ENCODE results near the gene GALT.
"Not testable (repeated sequence)": the region's sequence is repeated elsewhere in the genome, so short reads cannot be mapped to it uniquely, and the experiment has no call there.

The GALT gene

DNA sequence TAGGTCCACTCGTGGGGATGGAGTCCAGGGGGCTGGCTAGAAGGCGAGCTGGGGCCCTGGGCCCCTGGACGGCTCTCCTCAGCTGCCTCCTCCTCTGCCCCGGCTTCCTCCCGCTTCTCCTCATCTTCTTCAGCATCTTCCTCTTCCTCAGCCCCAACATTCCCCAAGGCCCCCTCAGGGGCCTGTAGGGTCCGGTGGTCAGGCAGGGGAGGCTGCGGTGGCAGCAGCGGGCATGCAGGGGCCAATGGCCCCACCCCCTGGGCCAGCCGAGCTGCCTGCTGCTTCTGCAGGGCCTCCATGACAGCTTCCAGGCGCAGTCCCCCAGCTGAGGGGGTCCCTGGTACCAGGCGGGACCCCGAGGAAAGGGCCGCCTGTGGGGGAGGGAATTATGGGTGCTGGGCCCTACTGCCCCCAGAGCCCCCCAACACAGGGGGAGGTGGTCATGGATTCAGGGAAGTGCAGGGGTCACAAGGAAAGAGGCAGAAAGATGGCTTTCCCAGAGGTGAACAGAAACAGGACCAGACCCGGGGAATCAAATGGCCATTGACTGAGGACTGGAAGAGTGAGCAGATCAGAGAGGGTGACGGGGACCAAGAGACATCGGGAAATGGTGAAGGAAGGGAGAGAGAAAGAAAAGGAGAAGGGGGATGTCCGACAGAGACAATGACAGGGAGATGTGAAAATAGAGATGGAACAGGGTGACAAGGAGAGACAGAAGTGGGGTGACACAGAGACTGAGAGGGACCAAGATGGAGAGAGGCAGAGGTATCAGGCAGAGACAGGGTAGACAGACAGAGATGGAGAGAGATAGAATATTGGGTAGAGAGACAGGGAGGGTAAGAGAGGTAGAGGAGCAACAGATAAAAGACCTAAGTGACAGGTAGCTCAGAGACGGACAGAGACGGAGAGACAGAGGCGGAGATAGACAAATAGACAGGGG, 18.5 kb upstream of the GALT start:
- no peak for DNase-seq (ENCODE audit: low spot score)

DNA sequence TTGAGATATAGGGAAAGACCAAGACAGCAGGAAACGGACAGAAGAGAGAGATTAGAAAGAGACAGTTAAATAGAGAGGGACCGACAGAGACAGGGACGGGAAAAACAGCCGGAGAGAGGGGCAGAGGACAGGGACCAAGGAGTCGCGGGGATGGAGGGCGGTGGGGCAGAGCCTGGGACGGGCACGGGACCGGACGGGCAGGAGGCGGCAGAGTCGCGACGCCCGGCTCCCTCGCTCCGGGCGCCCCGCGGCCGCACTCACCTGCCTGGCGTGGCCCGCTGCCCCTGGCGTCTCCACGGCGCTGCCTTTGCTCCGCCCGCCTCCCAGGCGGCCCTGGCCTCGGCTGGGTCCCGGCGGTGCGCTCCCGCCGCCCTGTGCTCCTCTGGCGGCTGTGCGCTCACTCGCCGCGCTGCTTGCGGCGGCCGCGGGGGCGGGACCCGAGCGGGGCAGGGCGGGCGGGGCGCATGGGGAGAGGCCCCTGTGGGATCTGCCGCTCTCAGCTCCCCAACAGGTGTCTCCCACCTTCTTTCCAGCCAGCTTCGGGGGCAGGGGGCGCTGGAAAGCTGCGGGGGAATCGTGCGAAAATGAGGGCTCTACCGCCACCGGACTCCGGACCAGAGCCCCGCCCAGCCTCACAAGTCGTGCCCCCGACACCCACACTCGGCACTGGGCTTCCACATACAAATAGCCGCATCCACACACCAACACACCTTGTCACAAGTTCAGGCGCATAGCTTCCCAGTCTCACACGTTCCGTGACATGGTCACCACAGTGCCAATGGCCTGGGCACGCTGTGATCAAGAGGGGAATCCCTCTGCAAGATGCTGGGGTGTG, 17.6 kb upstream of the GALT start, which contains the start of gene ARID3C:
Gene ARID3C (minus strand): TSS at position 411 of the 835 bp plus-strand sequence. CDS start 1,052 bp downstream, outside the sequence.
- DNase-seq (ENCODE audit: low spot score): peak; percentile 70

DNA sequence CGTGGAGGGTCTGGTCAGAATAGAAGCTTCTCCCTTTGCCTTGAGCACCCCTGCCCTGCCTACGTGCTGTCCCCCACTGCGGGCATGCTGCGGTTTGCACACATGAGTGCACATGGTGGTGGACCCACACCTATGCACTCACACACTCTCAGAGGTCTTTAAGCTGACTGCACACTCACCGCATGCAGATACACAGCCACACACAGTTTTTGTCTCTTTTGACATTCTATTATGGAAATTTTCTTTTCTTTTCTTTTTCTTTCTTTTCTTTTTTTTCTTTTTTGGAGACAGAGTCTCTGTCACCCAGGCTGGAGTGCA, 17.0 kb upstream of the GALT start:
- DNase-seq (ENCODE audit: low spot score): no peak

DNA sequence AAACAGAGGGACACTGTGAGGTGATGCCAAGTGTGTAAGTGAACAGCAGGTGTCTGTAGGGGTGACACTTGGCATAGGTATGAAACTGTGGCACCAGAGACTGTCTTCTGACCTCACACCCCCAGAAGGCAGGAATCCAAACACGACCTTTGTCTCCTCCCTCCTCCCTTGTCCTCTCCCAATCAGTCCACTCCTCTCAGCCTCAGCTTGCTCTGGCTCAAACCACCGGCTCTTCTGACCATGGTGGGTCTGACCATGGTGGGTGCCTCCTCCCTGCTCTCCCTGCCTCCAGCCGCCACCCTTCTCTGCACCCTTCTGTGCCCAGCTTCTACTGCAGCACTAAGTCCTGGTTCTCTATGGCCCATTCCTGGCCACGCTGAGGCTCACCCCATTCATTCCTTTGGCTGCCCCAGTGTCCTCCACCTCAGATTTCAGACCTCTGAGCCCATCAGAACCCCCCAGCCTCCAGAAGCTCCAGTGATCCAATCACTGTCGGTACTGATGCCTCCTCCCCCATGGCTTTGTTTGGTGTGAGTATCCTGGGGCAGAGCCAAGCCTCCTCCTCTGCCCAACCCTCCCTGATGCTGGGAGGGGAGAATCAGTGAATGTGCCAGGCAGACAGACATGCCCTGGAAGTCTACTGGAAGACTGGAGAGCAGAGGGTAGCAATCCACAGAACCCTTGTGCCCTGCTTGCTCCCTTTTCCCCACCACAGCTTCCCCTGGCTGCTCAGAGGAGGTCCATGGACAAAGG, 15.9 kb upstream of the GALT start:
- no peak for DNase-seq (ENCODE audit: low spot score)

DNA sequence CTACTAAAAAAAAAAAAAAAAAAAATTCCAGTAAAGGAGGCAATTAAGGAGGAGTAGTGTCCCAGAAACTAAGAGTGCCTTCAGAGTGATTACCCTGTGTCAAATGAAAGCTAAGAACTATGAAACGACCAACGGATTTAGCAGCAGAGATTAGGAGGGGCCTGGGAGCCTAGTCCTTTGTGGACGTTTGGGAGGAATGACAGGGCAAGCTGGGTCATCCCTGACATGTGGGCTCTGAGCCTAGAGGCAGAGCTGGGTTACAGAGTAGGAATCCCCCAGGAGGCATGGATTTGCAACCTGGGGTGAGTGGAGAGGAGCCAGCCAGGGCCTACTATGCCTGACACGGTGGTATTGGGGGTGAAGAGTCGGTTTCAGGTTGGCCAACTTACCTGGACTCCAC, 13.3 kb upstream of the GALT start:
- no peak for DNase-seq (ENCODE audit: low spot score)

DNA sequence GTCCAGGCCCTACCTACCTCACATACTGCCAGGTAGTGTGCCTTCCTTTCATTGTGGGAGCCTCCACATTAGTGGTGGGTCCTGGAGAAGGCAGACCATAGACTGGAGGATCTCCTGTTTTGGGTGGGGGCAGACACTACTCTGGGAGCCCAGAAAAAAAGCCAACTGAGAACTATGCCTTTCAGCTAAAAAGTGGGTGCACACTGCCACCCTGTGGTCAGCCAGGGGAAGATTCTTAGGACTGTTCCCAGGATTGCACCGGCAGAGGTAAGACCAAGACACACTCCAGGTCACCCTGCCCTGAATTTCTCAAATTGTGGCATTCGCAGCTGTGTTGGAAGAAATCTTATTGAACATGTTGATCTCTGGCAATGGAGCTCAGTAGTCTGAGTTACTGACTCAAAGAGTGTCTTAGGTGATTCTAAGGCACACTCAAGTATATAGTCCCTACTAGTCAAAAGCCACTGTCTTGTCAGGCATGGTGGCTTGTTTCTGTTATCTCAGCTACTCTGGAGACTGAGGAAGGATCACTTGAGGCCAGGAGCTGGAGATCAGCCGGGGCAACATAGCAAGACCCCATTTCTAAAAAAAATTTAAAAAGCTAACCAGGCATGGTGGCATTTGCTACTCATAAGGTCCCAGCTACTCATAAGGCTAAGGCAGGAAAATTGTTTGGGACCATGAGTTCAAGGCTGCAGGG, 12.5 kb upstream of the GALT start:
- peak; percentile 80 for DNase-seq (ENCODE audit: low spot score)

DNA sequence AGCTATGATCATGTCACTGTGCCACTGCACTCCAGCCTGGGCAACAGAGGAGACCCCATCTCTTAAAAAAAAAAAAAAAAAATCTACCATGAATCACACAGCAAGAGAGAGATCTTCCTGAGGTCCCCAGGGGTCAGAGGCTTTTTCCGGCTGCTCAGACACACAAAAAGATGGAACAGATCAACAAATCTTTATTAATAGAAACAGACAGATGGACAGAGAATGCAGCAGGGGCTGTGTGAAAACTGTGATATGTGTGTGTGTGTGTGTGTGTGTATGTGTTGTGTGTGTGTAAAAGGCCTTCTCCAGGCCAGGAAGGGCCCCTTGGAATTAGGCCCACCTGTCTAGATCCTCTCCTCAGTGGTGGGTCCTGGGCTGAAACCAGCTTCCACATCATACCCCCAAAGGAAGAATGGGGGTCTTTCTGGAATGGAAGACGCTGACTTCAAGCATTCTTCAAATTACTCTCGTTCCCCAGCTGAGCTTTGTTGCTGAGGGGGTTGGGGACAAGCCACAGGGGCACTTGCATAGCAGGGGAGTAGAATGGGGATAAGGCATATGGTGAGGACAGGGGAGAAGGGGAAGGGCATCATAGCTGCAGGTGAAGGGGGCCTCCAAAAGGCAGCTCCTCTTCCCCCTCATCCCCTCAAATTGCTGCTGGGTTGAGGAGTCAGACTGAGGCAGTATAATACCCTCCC, 11.8 kb upstream of the GALT start:
- DNase-seq (ENCODE audit: low spot score): no peak

DNA sequence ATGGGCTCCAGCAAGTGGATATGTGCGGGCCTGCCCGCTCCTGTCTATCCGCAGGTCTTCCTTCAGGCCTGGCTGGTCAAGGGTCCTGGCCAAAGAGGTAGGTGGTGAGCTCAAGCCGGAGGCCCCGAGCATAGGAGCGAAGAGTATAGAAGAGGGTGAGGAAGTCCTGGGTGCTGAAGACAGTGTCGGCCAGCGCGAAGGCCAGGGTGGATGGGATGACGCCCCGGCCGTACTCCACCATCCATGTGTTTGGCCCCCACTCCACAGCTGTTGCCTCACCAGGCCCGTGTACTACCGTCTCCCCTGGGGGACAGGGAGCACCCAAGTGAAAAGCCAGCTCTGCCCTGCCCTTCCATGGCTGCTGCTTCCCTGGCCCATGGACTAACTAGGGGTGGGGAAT, 10.9 kb upstream of the GALT start:
- no peak for DNase-seq (ENCODE audit: low spot score)

DNA sequence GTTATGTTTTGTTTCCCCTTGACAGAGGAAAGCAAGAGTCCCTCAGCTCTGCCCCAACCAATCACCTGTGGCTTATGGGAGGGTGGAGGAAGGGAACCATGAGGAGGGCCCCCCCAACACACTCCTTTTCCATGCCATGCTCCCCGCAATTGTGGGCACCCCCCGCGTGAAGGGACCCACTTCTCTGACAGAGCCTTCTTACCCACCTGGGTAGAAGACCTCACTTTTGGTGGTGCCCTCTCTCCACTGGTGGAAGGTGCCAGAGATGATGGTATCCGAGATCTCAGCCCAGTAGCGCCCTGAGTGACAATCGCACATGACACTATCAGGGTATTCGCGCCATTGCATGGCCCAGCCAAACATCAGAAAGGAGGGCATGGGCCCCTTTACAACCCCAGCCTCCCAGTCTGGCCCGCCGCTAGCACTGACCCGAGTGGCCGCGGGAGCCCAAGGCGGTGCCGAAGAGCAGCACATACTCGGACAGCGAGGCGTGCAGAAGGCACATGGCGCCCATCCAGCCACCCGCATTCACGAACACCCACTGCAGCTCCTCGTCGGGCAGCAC, 9.6 kb upstream of the GALT start:
- DNase-seq (ENCODE audit: low spot score): no peak

DNA sequence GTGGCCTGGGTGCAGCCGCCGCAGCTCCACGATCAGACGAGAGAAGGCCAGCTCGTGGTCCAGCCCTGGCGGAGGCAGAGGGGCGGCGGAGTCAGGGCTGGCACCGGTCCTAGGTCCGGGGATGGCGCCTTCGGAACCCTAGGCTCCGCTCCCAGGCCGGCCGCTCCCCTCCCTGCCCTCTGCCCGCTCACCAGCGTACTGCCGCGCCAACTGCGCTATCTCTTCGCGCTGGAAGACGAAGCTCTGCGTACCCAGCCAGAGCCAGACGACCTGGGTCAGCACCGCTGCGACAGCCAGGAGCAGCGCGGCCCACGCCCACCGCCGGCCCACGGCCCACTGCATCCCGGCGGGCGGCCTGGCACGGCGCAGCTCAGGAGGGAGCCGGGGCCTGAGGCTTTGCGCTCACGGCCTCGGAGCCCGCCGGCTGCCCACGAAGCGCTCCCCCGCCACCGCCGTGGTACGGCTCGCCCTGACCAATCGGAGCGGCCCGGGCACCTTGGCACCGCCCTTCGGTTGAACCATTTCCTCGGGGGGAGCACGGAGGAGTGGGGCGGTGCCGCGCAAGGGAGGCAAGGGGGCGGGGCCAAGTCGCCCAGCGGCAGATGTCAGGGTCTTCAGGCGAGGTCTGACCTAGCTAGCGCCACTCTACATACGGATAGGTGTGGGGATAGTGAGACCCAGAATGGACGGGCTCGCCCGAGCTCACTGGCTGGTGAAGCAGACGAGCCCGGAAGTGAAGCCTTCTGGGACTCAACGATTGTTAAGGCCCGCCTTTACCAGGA, 8.9 kb upstream of the GALT start, which contains the start of gene SIGMAR1:
Gene SIGMAR1 (minus strand): TSS at position 432 of the 782 bp plus-strand sequence. CDS start 90 bp downstream, at position 342.
- peak; percentile 97 for DNase-seq (ENCODE audit: low spot score)

DNA sequence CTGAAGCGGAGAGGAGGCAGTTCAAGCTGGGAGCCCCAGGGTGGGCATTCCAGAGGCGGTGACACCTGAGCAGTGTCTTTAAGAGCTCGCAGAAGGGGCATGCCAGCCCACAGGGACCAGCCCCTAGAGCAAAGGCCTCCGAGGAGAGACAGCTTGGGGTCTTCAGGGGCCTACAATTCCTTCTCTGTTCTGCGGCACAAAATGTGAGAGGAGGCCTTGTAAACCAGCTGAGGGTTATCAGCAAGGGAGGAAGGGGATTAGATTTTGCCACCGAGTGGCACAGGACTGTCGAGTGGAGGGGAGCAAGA, 8.4 kb upstream of the GALT start:
- no peak for DNase-seq (ENCODE audit: low spot score)

DNA sequence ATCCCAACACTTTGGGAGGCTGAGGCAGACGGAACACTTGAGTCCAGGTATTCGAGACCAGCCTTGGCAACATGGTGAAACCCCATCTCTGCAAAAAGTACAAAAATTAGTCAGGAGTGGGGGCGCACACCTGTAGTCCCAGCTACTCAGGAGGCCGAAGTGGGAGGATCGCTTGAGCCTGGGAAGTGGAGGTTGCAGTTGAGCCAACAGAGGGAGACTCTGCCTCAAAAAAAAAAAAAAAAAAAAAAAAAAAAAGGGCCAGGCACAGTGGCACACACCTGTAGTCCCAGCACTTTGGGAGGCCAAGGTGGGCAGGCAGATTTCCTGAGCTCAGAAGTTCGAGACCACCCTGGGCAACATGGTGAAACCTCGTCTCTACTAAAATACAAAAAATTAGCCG, 7.2 kb upstream of the GALT start:
- not testable (repeated sequence) for DNase-seq (ENCODE audit: low spot score)

DNA sequence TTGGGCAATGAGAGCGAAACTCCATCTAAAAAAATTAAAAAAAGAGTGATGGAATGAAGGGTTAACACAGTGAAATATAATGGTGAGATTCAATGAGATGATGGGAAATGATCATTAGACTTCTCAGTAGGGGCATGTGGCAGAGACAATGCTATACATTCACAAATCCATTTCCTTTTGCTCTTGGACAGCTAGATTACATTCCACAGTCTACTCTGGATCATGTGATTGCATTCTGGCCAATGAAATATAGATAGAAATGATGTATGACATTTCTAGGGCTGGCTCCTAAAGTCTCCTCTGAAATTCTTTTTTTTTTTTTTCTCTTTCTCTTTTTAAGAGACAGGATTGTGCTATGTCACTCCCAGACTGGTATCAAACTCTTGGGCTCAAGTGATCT, 3.8 kb upstream of the GALT start:
- DNase-seq (ENCODE audit: low spot score): no peak

DNA sequence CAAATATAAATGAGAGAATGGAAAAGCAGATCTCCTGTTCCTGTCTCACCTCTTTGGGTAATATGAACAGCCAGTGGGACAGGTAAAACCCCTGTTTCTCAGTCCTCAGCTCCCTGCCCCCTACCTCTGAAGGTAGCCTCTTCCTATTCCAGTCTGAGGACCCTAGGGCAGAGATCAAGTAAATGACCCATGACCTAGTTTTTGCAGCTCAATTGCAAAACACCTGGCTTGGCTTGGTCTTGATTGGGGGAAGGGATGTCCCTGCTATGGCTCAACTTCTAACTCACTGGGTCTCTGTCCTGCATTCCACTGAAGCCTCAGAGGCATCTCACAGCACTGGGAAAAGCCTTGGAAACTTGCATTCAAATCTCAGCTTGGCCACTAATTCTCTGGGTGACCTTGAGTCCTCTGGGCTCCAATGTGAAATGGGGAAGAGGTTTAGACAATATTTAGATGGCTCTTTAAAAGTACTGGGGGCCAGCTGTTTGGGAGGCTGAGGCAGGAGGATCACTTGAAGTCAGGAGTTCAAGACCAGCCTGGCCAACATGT, 1.6 kb upstream of the GALT start:
- no peak for DNase-seq (ENCODE audit: low spot score)

DNA sequence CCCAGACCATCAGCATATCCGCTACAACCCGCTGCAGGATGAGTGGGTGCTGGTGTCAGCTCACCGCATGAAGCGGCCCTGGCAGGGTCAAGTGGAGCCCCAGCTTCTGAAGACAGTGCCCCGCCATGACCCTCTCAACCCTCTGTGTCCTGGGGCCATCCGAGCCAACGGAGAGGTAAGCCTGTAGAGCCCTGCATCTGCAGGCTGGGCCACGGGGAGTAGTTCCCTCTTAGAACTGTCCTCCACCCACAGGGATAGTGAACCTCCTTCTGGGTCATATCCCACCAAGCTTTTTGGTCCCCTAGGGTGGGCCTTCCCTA, 569 bp downstream of the GALT start:
- no peak for DNase-seq (ENCODE audit: low spot score)

DNA sequence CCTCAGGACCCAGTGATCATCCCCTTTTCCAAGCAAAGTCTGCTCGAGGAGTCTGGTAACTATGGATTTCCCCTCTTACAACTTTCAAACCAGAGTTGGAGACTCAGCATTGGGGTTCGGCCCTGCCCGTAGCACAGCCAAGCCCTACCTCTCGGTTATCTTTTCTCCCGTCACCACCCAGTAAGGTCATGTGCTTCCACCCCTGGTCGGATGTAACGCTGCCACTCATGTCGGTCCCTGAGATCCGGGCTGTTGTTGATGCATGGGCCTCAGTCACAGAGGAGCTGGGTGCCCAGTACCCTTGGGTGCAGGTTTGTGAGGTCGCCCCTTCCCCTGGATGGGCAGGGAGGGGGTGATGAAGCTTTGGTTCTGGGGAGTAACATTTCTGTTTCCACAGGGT, 1.2 kb downstream of the GALT start:
- DNase-seq (ENCODE audit: low spot score): no peak

DNA sequence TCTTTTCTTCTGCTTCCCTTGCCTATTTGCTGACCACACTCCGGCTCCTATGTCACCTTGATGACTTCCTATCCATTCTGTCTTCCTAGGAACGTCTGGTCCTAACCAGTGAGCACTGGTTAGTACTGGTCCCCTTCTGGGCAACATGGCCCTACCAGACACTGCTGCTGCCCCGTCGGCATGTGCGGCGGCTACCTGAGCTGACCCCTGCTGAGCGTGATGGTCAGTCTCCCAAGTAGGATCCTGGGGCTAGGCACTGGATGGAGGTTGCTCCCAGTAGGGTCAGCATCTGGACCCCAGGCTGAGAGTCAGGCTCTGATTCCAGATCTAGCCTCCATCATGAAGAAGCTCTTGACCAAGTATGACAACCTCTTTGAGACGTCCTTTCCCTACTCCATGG, 2.2 kb downstream of the GALT start:
- DNase-seq (ENCODE audit: low spot score): no peak

DNA sequence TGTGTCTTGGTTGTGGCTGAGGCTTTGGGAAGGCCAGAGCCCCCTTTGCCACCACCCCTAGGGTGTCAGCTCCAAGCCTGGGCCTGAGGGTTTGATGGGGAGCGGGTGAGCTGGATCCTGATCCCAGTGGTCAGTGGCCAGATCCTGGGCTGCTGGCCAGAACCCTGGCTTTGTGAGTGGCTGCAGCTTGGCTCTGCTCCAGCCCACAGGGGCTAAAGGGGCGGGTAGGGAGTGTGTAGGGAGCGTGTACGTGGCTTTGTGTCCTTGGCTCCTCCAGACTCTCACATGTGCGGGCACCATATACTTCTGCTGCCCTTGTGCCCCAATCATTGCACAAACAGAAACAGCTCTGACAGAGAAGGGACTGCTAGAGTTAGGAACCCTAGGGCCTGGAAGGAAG, 4.3 kb downstream of the GALT start:
- DNase-seq (ENCODE audit: low spot score): no peak

DNA sequence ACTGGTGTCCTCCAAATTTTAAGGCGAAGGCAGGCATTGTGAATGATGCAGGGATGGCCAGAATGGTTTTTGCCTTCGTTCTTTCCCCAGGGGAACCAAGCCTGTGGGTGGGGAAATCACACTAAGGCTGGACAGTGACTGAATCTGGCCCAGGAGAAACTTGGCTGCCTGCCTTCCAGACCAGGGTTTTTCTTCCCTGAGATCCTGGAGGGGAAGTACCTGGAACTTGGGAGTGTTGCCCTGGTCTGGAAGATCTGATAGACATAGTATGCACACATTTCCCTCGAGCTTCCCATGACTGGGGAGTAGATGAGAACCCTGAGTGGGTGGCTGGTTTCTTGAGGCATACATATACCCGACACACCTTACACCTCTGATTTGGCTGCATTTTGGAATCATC, 4.8 kb downstream of the GALT start:
- DNase-seq (ENCODE audit: low spot score): peak; percentile 50
